A673 (cell line): ENCODE measurements around the gene APOBEC3G.

Experiments
- EZH2 ChIP-seq: fragments of 200-600 bp; sonication (generic); IDR thresholded peaks from 2 replicates; pipeline ENCODE4 v1.6.1; 2017; ENCODE audit warnings: borderline replicate concordance, low read depth, mild to moderate bottlenecking, mixed read lengths, antibody characterized with exemption, low read length; ENCODE audit not compliant: poor library complexity, severe bottlenecking
- TF ChIP-seq, protein P1 (sequence below): fragments of 300-800, 200-600 bp; sonication (generic); conservative IDR thresholded peaks from 2 replicates; pipeline ENCODE4 v1.5.1; 2017; ENCODE audit warnings: low read depth, mild to moderate bottlenecking, antibody characterized with exemption, low read length, moderate library complexity, mixed read lengths

DNA sequence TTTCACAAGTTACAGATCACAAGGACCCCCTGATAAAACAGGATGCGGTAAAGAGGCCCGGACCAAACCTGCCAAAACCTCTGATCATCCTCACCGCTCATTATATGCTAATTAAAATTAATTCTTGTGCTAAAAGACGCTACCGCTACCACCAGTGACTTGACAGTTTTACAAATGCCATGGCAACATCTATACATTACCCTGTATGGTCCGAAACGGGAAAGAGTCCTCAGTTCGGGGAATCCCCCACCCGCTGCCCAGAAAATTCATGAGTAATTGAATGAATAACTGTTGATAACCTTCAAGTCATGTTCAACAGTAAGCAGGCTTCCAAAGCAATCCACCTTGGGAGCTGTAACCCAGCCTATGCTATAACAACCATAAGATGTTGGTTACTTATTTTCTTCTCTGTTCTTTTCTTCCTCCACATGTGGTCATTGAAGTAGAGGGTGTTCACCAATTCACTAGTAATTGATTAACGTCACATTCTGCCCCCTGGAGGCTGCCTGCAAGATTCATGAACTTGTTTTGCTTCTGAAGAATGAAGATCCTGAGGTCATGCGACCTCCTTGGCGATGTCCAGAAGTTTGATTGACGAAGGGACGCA lies 40.6 kb downstream of the APOBEC3G start:
- TF ChIP-seq, protein P1, sequence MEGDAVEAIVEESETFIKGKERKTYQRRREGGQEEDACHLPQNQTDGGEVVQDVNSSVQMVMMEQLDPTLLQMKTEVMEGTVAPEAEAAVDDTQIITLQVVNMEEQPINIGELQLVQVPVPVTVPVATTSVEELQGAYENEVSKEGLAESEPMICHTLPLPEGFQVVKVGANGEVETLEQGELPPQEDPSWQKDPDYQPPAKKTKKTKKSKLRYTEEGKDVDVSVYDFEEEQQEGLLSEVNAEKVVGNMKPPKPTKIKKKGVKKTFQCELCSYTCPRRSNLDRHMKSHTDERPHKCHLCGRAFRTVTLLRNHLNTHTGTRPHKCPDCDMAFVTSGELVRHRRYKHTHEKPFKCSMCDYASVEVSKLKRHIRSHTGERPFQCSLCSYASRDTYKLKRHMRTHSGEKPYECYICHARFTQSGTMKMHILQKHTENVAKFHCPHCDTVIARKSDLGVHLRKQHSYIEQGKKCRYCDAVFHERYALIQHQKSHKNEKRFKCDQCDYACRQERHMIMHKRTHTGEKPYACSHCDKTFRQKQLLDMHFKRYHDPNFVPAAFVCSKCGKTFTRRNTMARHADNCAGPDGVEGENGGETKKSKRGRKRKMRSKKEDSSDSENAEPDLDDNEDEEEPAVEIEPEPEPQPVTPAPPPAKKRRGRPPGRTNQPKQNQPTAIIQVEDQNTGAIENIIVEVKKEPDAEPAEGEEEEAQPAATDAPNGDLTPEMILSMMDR, result peak; percentile 69
- TF ChIP-seq EZH2, result no peak
